Effector memory CD4-positive, alpha-beta T cell (primary cell): ENCODE data around the gene KLF17.
"Not testable (repeated sequence)": the region's sequence is repeated elsewhere in the genome, so short reads cannot be mapped to it uniquely, and the experiment has no call there.

Experiments
- DNase-seq, 3 donors: peaks; one replicate each; pipeline ENCODE4 v3.0.0-alpha.2; 2020
- H3K27ac ChIP-seq: 2 replicates; pipeline ENCODE4 v1.7.0; 2013; ENCODE audit warnings: mild to moderate bottlenecking, low read length, moderate library complexity; ENCODE audit not compliant: insufficient read depth, poor library complexity, severe bottlenecking
- H3K27me3 ChIP-seq: replicated peaks from 2 replicates; pipeline ENCODE4 v1.7.0; 2013; ENCODE audit warnings: mild to moderate bottlenecking, low read length; ENCODE audit not compliant: insufficient read depth, control insufficient read depth, poor library complexity, severe bottlenecking
- H3K36me3 ChIP-seq: 2 replicates; pipeline ENCODE4 v1.7.0; 2013; ENCODE audit warnings: mild to moderate bottlenecking, low read length, moderate library complexity; ENCODE audit not compliant: control insufficient read depth, insufficient read depth
- H3K4me1 ChIP-seq: 2 replicates; pipeline ENCODE4 v1.7.0; 2013; ENCODE audit warnings: low read length, mild to moderate bottlenecking; ENCODE audit not compliant: control insufficient read depth, insufficient read depth, poor library complexity, severe bottlenecking
- H3K4me3 ChIP-seq: 2 replicates; pipeline ENCODE4 v1.7.0; 2013; ENCODE audit warnings: low read length, low read depth, mild to moderate bottlenecking; ENCODE audit not compliant: insufficient read depth, poor library complexity, severe bottlenecking
- H3K9me3 ChIP-seq: 2 replicates; pipeline ENCODE4 v1.7.0; 2013; ENCODE audit warnings: mild to moderate bottlenecking, low read length, moderate library complexity; ENCODE audit not compliant: control insufficient read depth

KLF17 gene

DNA sequence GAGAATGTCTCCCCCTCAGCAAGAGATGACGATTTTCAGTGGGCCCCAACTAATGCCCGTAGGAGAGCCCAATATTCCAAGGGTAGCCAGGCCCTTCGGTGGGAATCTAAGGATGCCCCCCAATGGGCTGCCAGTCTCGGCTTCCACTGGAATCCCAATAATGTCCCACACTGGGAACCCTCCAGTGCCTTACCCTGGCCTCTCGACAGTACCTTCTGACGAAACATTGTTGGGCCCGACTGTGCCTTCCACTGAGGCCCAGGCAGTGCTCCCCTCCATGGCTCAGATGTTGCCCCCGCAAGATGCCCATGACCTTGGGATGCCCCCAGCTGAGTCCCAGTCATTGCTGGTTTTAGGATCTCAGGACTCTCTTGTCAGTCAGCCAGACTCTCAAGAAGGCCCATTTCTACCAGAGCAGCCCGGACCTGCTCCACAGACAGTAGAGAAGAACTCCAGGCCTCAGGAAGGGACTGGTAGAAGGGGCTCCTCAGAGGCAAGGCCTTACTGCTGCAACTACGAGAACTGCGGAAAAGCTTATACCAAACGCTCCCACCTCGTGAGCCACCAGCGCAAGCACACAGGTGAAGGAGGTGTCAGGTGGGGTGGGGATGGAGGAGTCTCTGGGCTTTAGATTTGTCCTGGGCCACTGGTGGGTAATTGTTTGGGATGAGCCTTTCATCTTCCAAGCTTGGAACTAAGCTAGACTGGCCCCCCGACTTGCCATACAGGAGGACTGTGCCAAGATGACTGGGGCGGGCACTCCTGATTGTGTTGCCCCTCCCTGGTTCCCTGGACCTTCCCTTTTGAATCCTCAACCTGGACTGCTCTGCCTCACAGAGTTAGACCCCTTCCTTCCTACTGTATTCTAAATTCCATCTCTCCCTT, 11.2 kb downstream of the KLF17 start:
- no peaks in the 10 kb centered on the region for H3K27me3 ChIP-seq
- no peaks in the 10 kb centered on the region for H3K9me3 ChIP-seq
- H3K36me3 ChIP-seq = no peaks in the 10 kb centered on the region
- DNase-seq = no peak
- H3K27ac ChIP-seq = no peak overlapping the region
- no peak overlapping the region for H3K4me3 ChIP-seq
- no peaks in the 10 kb centered on the region for H3K4me1 ChIP-seq

- H3K9me3 ChIP-seq = no peaks in the 10 kb centered on the region
- DNase-seq = no peak
- H3K36me3 ChIP-seq = no peaks in the 10 kb centered on the region
- H3K4me1 ChIP-seq = no peaks in the 10 kb centered on the region
- no peaks in the 10 kb centered on the region for H3K27me3 ChIP-seq
- no peak overlapping the region for H3K4me3 ChIP-seq
- no peak overlapping the region for H3K27ac ChIP-seq
Observed at GRCh38 chr1:44131411-44131810, 12.8 kb downstream of the KLF17 start.

- Histone ChIP-seq H3K27me3 (no peaks in the 10 kb centered on the region), H3K9me3 (no peaks in the 10 kb centered on the region), H3K4me3 (no peak overlapping the region), H3K36me3 (no peaks in the 10 kb centered on the region), H3K27ac (no peak overlapping the region), H3K4me1 (no peaks in the 10 kb centered on the region)
- no peak for DNase-seq
Observed at GRCh38 chr1:44134071-44134920, 15.7 kb downstream of the KLF17 start.

DNA sequence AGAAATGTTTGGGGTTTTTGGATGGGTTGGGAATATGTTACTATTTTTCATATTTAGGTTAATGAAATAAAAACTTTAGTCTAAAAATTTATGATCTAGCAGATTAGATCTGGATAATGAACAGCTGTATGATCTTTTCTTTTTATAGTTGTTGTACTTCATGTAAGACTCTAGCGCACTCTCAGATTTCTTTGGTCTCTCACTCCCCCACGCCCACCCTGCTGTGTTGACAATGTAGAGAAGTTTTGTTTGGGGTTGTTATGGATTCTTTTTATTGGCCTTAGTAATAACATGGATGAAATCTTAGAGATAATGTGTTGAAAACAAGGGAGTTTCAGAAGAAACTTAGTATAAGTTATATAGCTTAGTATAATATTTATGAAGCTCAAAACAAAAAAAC, 17.3 kb downstream of the KLF17 start:
- Histone ChIP-seq H3K27ac (no peak overlapping the region), H3K27me3 (no peaks in the 10 kb centered on the region), H3K4me3 (no peak overlapping the region), H3K4me1 (no peaks in the 10 kb centered on the region), H3K9me3 (no peaks in the 10 kb centered on the region), H3K36me3 (no peaks in the 10 kb centered on the region)
- DNase-seq = no peak

DNA sequence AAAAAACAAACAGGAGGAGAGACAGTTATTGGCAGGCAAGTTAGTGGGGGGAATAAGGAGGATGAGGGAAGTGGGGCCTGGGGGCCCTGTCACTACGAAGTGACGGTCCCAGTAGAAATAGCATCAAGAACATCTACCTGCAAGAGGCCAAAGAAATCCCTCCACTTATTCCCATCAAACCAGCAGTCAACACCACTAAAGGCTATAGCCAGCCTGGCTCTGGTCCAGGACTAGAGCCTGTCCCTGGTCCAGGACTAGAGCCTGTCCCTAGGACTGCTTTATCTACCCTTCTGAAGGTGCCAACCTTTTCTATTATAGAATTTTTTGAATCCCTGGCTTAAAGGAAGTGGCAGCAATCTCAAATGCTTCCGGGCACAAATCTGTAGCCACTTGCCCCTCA, 19.6 kb downstream of the KLF17 start:
- Histone ChIP-seq H3K36me3 (no peaks in the 10 kb centered on the region), H3K9me3 (no peaks in the 10 kb centered on the region), H3K4me3 (no peak overlapping the region), H3K4me1 (no peaks in the 10 kb centered on the region), H3K27me3 (no peaks in the 10 kb centered on the region), H3K27ac (no peak overlapping the region)
- no peak for DNase-seq

DNA sequence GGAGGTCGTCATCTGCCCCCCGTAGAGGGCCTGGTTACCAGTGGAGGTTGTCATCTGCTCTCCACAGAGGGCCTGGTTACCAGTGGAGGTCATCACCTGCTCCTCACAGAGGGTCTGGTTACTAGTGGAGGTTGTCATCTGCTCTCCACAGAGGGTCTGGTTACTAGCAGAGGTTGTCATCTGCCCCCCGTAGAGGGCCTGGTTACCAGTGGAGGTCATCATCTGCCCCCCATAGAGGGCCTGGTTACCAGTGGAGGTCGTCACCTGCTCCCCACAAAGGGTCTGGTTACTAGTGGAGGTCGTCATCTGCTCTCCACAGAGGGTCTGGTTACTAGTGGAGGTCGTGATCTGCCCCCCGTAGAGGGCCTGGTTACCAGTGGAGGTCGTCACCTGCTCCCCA, 20.9 kb downstream of the KLF17 start:
- H3K4me3 ChIP-seq, H3K9me3 ChIP-seq, H3K36me3 ChIP-seq, DNase-seq, H3K27me3 ChIP-seq, H3K4me1 ChIP-seq, H3K27ac ChIP-seq: not testable (repeated sequence)

DNA sequence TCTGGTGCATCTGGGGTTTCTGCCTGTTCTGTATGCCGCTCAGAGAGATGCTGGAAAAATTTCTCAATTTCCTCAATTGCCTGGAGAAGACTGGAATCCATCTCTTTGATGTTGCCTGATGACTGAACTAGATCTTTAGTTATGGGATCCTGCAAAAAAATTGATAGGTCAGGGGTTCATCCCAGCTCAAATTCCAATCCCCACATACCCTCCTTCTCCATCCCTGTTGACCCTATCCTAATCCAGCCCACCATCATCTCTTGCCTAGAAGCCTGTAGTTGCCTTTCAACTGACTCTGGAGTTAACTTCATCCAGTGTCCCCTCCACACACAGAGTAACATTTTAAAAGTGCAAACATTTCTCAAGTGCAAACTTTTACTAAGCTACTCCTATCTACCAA, 22.9 kb downstream of the KLF17 start, which contains the start of gene KLF18:
Gene KLF18 (minus strand): TSS at position 101 of the 400 bp plus-strand sequence. CDS start 0 bp downstream, at position 101.
- Histone ChIP-seq H3K27ac (no peak within 1 kb of the TSS), H3K4me1 (no peaks in the 10 kb centered on the region), H3K36me3 (no peaks in the 10 kb centered on the region), H3K9me3 (peaks cover 14% of the 10 kb centered on the region), H3K27me3 (no peaks in the 10 kb centered on the region), H3K4me3 (no peak within 1 kb of the TSS)
- DNase-seq = no peak

DNA sequence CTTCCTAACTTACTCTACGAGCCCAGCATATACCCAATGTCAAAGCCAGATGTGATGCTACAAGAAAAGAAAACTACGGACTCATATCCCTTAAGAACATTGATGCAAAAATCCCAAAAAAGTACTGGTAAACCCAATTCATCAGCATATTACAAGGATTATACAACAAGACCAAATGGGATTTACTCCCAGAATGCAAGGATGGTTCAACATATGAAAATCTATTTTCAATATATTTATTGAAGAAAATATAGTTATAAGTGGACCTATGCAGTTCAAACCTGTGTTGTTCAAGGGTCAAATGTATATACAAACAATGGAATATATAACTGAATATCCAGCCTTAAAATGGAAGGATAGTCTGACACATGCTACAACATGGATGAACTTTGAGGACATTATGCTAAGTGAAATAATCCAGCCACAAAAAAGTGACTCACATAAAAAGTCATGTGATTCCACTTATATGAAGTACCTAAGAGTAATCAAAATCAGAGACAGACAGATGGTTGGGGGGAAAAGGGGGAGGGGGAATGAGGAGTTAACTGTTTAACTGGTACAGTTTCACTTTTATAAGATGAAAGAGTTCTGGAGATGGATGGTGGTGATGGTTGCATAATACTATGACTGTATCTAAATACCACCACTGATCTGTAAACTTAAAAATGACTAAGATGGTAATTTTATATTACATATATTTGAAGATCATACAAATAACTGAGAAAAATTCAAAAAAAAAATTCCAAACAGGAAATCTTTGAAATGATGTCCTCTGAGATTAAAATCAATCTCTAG, 26.5 kb downstream of the KLF17 start:
- Histone ChIP-seq H3K4me1 (no peaks in the 10 kb centered on the region), H3K27ac (no peak overlapping the region), H3K36me3 (no peaks in the 10 kb centered on the region), H3K27me3 (no peaks in the 10 kb centered on the region), H3K9me3 (peaks cover 14% of the 10 kb centered on the region), H3K4me3 (no peak overlapping the region)
- DNase-seq = no peak

DNA sequence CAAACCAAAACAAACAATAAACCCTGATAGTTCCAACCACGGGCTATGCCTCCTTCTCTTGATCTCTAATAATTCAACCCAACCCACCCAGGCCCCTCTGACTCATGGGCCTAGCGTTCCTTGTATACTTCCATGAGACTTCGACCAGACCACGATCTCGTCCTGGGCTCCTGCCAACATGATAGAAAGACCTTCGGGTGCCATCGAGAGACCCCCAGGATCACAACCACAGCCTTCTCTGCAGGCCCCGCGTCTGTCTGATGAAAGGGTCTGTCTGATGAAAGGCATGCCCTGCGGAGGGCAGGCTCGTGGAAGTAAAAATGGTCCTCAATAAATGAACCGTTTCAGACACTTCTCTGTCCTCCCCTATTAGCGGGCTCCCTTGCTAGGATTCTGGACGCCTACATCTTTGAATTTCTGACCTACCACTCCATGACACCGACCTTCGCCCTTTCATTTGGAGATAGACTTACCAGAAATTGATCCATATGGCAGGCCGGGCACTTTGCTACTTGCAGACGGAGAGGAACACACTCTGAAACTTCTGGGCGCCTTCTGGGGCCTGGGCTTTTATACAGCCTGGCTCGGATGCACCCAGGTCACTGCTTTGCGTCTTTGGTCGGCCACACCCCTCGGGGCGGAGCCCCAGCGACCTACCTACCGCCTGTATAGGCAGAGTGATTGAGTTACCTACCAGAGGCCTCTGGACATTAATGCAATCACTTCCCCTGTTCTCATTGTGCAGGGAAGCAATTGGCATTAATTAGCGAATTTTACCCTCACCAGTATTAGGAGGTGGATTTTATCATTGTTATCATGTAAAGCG, 28.1 kb downstream of the KLF17 start:
- Histone ChIP-seq H3K9me3 (peaks cover 14% of the 10 kb centered on the region), H3K27me3 (no peaks in the 10 kb centered on the region), H3K36me3 (no peaks in the 10 kb centered on the region), H3K4me3 (no peak overlapping the region), H3K4me1 (no peaks in the 10 kb centered on the region), H3K27ac (no peak overlapping the region)
- no peak for DNase-seq
